Skin of body (tissue), 2 donors: ENCODE measurements around the gene PHAF1. TPM values are rescaled to one million over a fixed set of nuclear protein-coding genes. Genes with fewer than 3 reads are reported as not detected.
"Not testable (repeated sequence)": the region's sequence is repeated elsewhere in the genome, so short reads cannot be mapped to it uniquely, and the experiment has no call there.

Experiments used
- DNase-seq: peaks from one replicate; lab custom pipeline; 2025; lab: John Stamatoyannopoulos, UW
- total RNA-seq: library from RNA; depleted of rRNA; stranded (reverse); fragments of >200 nt; gene quantifications from one replicate; pipeline ENCODE4 v1.2.3, GENCODE V29; 2014

The PHAF1 gene
- total RNA-seq, 1 donor from 2014 or later = 21.2 TPM

DNA sequence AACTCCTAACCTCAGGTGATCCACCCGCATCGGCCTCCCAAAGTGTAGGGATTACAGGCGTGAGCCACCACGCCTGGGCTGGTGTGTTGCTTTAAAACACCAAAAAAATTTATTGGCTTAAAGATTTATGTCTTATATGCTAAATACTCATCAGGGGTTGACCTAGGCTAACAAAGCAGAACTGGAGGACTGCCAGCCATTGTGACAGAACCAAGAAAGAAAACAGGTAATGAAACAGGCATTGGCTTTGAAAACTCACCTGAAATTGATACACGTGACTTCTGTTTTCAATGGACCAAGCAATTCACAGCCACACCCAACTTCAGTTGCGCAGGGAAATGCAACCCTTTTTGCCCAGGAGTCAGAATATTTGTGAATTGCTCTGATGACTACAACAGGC is 4.9 kb upstream of the PHAF1 start:
- no peak for DNase-seq

DNA sequence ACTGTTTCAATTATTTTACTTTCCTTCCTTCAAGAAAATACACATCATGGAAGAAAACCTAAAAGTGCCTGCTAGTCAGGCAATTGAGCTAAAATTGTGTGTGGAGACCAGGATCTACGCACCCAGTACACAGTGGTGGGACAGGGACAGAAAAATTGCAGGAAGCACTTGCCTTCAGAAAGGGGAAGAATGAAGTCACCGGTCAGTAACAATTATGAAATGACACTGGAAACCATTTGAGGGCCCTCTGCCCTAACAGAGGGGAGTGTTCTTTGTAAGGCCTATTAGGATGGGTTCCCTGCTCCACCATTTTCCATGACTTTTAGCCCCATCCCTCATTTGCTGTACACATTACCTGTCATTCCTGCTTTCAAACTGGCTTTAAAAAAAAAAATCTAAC is 4.5 kb upstream of the PHAF1 start:
- no peak for DNase-seq

DNA sequence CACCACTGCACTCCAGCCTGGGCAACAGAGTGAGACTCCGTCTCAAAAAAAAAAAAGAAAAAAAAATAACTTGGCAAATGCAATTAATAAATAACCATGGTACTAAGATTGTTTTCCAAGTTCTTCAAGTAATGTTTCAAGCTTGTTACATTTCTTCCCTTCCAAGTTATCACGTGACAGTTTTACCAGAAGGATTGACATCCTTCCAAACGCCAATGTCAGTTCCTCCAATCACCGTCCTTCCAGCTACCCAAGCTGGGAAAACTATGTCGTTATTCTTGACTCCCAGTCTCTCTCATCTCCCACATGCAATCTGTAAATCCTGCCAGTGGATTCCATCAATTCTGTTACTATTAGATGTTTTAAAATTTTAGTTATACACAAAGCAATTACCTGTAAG is 3.9 kb upstream of the PHAF1 start:
- peak; percentile 19 for DNase-seq

DNA sequence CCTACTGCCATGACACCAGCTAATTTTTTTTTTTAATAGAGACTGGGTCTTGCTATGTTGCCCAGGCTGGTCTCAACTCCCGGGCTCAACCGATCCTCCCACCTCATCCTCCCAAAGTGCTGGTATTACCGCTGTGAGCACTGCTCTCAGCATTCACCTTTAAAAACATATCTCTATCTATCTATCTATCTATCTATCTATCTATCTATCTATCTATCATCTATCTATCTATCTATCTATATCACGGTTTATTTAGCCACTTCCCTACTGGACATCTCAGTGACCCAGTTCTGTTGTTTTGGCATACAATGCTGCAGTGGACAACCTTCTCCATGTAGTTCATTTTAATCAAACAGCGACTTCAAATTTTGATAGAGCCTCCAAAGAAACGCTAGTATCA is 1.3 kb upstream of the PHAF1 start:
- DNase-seq = no peak

DNA sequence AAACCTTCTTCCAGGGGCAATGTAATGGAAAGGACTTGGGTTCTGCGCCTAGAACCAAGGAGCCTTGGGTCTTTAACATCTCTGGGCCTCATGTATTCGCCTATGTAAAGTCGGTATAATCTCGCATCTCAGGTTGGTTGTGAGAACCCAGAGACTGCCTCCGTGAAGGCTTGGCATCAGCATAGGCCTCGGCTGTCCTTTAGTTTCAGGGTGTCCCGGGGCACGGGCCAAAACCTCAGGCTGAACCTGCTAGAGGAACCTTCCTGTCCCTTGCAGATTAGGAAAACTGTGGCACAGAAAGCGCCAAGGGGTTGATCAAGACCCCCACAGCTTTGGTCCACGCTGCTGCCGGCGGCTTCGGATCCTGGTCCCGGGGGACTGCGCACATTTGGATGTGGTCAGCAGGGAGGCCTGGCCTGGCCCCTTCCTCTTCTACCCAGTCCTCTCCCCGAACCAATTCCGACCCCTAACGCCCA is 772 bp upstream of the PHAF1 start:
- DNase-seq = no peak

DNA sequence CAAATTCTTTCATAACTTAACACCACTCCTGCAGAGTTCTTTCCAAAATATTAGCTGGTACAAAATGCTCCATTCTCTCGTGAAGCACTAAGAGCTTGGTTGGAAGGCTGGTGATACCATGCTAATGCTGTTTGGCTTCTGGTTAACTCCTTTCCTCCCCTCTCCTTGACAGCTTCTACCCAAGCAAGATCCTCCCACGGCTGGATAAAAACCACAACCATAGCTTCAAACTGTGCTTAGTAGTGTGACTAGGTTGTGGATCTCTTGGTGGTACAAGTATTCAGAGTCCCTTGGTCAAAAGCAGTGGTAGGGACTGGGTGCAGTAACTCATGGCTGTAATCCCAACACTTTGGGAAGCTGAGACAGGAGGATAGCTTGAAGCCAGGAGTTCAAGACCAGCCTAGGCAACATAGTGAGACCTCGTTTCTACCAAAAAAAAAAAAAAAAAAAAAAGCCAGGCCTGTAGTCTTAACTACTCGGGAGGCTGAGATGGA is 2.3 kb downstream of the PHAF1 start:
- DNase-seq = no peak

DNA sequence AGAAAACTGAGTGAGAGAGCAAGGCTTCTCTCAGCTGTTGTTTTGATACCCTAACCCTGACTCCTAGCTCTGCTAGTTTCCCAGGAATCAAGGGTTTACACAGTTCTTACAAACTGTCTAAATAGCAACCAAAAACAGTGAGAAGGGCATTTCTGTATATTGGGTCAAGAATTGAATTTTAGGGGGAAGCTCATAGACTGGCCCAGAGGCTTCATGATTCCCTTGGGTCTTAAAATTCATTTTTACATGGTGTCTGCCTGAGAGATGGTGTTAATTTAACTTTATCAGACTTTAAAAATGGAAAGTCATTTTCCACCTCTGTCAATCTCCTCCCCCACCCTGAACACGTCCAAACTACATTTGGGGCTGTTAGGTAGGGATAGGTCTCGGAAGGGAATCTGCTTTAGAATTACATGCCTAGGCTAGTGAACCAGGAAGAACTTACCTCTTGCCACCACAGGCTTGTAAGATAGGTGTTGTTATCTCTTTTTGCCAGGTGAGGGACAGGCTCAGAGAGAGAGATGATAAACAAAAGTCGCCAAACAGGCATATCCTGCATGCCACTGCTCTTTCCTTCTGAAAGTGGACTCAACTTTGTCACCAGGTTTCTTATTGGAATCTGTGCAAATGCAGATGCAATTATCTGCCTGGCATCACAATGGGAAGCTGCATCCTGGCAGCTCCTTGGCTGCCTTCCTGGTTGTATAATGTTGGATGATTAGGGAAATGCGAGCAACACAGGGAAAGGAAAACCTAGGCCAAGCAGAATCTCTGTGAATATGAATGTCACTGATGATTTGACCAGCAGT is 3.1 kb downstream of the PHAF1 start:
- no peak for DNase-seq

DNA sequence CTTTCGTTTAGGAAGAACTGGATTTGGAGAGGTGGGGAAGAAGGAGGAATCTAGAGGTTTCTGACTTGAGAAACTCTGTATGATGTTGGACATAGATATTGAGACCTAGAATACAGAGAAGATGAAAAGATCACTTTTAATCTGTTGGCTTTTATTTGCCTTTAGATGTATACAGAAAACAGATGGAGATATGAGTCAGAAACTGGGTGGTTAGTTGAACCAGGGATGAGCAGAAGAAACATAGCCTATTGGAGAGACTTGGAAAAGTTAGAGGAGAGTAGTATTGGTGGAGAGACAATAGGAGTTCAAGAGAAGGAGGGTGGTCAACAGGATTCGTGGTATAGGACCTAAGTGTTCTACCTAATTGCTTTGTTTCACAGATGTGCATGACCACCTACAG is 5.1 kb downstream of the PHAF1 start:
- no peak for DNase-seq

DNA sequence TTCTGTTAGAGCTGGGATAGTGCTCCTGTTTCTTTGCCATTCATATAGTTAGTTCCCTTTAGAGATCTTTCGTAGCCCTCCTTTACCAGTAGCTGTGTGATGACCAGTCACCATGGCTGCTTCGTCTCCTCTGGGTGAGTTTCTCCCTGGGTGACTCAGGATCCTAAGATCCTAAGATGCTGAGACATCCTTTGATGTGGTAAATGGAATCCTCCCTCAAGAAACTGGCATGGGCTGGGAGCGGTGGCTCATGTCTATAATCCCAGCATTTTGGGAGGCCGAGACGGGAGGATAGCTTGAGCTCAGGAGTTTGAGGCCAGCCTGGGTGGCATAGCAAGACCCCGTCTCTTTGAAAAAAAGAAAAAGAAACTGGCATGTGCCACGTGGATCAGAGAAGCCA is 5.9 kb downstream of the PHAF1 start:
- DNase-seq = no peak

DNA sequence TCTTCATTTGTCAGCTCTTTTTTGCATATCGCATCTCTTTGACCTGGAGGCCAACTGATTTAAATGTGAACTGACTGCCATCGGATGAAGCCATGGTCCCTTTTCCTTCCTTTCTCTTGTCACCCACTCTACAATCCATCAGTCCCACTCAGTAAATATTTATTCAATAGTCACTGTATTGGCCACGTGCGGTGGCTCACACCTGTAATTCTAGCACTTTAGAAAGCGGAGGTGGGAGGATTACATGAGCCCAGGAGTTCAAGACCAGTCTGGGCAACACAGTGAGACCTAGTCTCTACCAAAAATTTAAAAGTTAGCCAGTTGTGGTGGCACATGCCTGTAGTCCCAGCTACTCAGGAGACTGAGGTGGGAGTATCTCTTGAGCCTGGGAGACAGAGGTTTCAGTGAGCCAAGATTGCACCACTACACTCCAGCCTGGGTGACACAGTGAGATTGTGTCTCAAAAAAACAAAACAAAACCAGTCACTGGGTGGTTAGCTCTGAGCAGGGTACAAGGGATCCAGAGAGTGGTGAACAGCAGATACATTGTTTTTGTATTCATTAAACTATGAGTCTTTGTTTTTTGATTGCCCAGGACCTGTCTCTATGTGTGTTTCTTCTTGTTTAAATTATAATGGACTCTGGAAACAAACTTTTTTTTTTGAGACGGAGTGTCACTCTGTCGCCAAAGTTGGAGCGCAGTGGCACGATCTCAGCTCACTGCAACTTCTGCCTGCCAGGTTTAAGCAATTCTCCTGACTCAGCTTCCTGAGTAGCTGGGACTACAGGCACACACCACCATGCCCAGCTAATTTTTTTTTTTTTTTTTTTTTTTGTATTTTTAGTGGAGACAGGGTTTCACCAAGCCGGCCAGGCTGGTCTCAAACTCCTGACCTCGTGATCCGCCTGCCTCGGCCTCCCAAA is 6.9 kb downstream of the PHAF1 start:
- DNase-seq = no peak

DNA sequence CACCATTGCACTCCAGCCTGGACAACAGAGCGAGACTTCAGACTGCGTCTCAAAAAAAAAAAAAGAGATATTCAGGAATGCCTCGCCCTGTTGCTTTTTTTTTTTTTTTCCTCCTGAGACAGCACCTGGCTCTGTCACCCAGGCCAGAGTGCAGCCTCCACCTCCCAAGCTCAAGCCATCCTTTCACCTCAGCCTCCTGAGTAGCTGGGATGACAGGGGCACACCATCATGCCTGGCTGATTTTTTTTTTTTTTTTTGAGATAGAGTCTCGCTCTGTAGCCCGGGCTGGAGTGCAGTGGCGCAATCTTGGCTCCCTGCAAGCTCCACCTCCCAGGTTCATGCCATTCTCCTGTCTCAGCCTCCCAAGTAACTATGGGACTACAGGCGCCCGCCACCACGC is 8.0 kb downstream of the PHAF1 start:
- no peak for DNase-seq

DNA sequence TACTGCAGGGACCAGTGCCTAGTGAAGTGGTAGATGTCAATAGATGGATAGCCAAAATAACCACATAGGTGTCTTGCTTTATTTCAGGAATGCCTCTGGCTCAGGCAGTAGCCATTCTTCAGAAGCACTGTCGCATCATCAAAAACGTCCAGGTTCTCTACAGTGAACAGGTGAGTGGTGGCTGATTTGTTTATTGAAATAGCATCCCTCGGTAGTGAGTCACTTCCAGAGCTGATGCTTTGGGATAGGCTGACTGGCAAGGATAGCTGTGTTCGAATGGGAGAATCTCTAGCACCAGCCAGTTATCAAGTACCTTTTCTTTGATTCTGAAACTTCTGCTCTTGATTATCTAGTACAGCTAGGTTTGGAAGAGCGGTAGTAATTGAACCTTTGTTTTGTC is 10.3 kb downstream of the PHAF1 start:
- no peak for DNase-seq

DNA sequence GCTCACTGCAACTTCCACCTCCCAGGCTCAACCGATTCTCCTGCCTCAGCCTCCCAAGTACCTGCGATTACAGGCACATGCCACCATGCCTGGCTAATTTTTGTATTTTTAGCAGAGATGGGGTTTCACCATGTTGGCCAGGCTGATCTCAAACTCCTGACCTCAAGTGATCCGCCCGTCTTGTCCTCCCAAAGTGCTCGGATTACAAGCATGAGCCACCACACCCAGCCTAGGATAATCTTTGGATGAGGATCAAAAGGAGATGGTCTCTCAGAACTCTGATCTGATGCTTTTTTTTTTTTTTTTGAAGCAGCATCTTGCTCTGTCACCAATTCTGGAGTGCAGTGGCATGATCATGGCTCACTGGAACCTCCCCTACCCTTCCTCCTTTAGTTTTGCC is 13.1 kb downstream of the PHAF1 start:
- DNase-seq = not testable (repeated sequence)

DNA sequence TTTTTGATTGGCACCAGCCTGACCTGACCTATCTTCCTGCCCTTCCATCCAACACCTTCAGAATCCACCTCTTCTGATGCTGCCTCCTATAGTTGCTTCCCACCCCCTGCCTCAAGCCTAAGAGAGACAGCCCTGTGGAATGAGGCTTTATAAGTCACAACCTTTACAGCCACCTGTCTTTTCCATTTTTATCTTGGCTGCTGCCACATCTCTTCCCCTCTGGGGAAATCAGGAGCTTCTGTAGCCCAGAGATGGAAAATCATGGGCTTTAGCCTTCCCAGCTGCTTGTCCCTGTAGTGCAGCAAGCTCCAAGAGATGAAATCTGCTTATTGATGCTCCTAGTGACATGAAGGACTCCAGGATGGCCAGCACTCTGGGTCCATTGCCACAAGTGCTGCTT is 18.7 kb downstream of the PHAF1 start:
- no peak for DNase-seq

DNA sequence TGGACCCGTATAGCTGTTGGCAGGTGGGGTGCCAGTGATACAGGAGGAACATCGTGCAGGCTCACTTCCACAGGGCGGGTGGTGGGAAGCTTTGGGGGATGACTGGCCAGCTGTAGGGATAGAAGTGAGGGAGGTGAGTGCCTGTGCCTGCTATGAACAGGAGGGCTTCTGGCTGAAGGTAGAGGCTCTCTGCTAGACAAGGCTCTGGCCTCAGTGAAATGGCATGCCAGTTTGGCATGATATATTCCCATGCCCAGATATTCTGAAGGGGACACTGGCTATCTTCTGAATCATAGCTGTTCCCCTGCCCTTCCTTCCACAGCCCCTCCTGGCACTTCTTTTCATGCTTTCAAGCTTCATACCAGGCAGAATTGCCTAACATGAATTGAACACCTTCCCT is 19.1 kb downstream of the PHAF1 start:
- no peak for DNase-seq

DNA sequence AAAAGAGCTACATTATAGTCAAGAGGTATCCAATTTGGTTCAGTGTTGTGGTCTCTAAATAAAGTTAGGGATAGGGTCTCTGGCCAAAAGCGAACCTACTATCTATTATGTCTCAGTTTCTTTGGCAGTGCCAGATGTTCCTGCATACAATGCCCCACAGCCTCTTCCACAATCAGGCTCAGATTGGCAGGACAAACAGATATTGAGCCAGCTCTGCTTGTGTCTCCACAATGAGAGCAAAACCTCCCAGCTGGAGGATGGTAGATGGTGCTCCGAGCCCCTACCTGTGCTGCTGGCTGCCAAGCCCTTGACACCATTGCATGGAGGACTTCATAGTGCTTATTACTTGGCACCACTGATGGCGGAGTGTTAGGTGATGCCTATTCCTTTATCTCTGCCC is 19.7 kb downstream of the PHAF1 start:
- DNase-seq = no peak

DNA sequence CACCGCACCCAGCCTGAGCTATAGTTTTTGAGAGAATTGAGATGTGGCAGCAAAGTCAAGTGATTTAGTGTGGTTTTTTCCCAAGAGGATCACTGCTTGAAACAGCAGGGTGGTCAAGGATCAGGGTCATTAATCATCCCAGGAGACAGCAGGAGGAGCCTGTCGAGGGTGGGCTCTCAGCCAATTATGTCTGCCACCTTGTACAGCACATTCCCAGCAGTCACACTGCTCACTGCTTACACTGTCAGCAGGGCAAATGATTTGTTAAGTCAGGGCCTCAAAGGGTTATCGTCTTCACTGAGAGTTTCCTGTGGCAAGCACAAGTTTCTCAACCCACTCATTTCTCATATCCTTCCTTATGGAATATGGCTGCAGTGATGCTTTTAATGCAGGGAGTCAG is 27.9 kb downstream of the PHAF1 start:
- DNase-seq = no peak

DNA sequence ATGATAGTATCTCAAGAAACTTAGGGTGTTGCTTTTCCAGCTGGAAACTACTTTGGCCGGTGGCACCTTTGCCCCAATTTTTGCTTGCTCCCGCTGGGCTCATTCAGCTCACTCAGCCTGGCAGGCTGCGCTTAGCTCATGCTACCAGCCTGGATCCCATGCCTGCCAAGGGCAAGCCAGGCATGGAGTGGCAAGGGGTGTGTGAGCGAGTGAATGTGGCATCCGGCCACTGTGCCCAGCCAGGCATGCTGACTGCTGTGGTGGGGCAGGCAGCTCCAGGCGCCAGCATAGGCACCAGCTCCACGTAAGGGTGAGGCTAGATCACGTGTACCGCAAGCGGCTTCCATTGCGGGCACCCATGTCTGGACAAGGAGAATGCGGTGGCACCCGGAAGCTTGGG is 31.6 kb downstream of the PHAF1 start:
- no peak for DNase-seq

DNA sequence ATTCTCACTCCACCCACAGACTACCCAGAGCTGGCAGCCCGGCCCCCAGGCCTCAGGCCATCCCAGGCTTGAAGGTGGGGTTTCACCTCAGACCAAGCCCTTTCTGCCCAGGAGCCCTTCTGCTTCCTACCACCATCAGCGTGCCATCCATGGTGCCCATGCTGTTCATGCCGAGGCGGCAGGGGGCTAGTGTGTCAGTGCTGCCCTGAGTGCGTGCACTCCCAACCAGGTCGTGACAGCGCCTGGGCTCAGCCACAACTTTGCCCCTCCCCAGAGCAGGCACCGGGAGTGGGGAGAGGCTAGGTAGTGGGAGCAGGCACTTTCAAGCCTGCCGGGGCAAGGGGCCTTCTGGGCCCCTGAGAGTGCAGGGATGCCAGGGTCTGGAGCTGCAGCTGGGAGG is 32.6 kb downstream of the PHAF1 start:
- no peak for DNase-seq

DNA sequence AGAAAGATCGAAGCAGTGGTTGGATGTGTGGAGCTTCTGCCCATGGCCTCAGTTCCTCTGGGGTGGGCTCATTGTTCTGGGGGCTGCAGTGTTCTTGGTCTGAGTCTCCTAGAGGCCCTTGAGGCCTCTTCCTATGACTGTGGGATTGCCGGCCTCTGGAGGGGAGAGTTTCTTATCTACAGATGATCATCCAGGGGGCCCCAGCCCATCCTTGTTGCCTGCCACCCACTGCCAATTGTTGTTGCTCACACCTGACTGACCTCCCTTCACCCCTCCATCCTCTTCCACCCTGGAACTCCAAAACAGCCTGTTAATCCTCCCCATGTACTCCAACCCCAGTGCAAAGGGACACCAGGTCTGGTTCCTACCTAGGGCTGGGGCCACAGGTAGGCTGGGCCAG is 35.2 kb downstream of the PHAF1 start:
- DNase-seq = no peak

DNA sequence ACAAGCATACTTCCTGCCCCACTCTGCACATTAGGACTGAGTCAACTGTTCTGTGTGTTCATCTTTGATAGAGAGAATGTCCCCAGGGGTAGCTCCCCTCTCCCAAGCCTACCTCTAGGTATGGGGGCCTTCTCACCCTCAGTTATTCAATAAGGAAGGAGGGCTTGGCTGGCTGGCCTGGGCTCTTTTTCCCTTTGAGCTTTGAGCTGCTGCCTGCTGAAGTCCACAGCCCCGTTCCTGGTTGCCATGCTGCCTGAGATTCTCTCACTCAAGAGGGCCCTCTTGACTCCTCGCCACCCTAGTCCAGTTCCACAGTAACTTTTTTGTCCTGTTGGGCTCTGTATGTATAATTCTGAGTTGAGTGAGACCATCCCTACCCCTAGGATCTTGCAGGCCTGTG is 36.0 kb downstream of the PHAF1 start:
- no peak for DNase-seq
